IMR-90 (cell line): ENCODE data around the gene KCNMA1. TPM values are rescaled to one million over a fixed set of nuclear protein-coding genes. Genes with fewer than 3 reads are reported as not detected.

Experiments used
- ATAC-seq: fragments of 200-7000 bp; cut with Tn5 transposase; 2 replicates; pipeline ENCODE4 v1.9.1; 2020; ENCODE audit warnings: low read depth, mild to moderate bottlenecking, moderate library complexity
- BruUV-seq: library from RNA; stranded (reverse); fragments of 400-500 nt; replicated peaks from 2 replicates; lab custom pipeline; 2021; lab: Mats Ljungman, UMichigan
- CTCF ChIA-PET: fragments of 300-600 bp; formaldehyde crosslinking; extraction: SDS; loops from one replicate; lab custom pipeline; 2021; ENCODE audit warnings: antibody characterized with exemption; lab: Yijun Ruan, JAX
- POLR2A ChIA-PET: fragments of 300-600 bp; sonication (Branson Sonifier 250); formaldehyde crosslinking; loops from one replicate; lab custom pipeline; 2022; ENCODE audit warnings: antibody characterized with exemption; ENCODE audit not compliant: unreplicated experiment; lab: Charles Lee
- DNase-seq: peaks from one replicate; pipeline ENCODE4 v3.0.0; 2013
- H2AFZ ChIP-seq: replicated peaks from 2 replicates; pipeline ENCODE3; 2013; ENCODE audit warnings: low read length, mild to moderate bottlenecking; ENCODE audit not compliant: poor library complexity
- H2AK5ac ChIP-seq: 2 replicates; pipeline ENCODE4 v1.6.1; 2013; ENCODE audit warnings: low read depth, low read length, inconsistent platforms
- H2AK9ac ChIP-seq: replicated peaks from 2 replicates; pipeline ENCODE3; 2013; ENCODE audit warnings: mild to moderate bottlenecking, low read depth, low read length, moderate library complexity; ENCODE audit not compliant: poor library complexity
- H2BK120ac ChIP-seq: 2 replicates; pipeline ENCODE4 v1.6.1; 2013; ENCODE audit warnings: low read depth, low read length, inconsistent platforms
- H2BK15ac ChIP-seq: 3 replicates; pipeline ENCODE4 v1.6.1; 2013; ENCODE audit warnings: low read depth, low read length, inconsistent platforms
- H2BK20ac ChIP-seq: 2 replicates; pipeline ENCODE4 v1.6.1; 2013; ENCODE audit warnings: low read depth, mild to moderate bottlenecking, inconsistent platforms, low read length, moderate library complexity
- H2BK5ac ChIP-seq: 2 replicates; pipeline ENCODE4 v1.6.1; 2013; ENCODE audit warnings: mild to moderate bottlenecking, low read depth, low read length, inconsistent platforms; ENCODE audit not compliant: poor library complexity, severe bottlenecking
- H3K14ac ChIP-seq: replicated peaks from 2 replicates; pipeline ENCODE4 v1.6.1; 2013; ENCODE audit warnings: low read depth, low read length, inconsistent platforms
- H3K18ac ChIP-seq: 2 replicates; pipeline ENCODE4 v1.6.1; 2013; ENCODE audit warnings: low read depth, low read length, control low read depth
- H3K23ac ChIP-seq: 2 replicates; pipeline ENCODE4 v1.6.1; 2013; ENCODE audit warnings: low read depth, low read length, inconsistent platforms
- H3K27ac ChIP-seq: 2 replicates; pipeline ENCODE4 v1.5.1; 2013; ENCODE audit warnings: mild to moderate bottlenecking, control low read depth, low read length; ENCODE audit not compliant: insufficient read depth
- H3K27me3 ChIP-seq: 2 replicates; pipeline ENCODE4 v1.6.1; 2013; ENCODE audit warnings: low read length; ENCODE audit not compliant: control insufficient read depth, insufficient read depth
- H3K36me3 ChIP-seq: 2 replicates; pipeline ENCODE4 v1.6.1; 2013; ENCODE audit warnings: low read length, mixed read lengths; ENCODE audit not compliant: control insufficient read depth, insufficient read depth
- H3K4ac ChIP-seq: 2 replicates; pipeline ENCODE4 v1.6.1; 2013; ENCODE audit warnings: low read depth, low read length, inconsistent platforms
- H3K4me1 ChIP-seq: 2 replicates; pipeline ENCODE4 v1.6.1; 2013; ENCODE audit warnings: low read length, mixed read lengths; ENCODE audit not compliant: control insufficient read depth, insufficient read depth
- H3K4me2 ChIP-seq: 2 replicates; pipeline ENCODE4 v1.6.1; 2013; ENCODE audit warnings: low read depth, mild to moderate bottlenecking, control low read depth, low read length, moderate library complexity
- H3K4me3 ChIP-seq: 2 replicates; pipeline ENCODE4 v1.5.1; 2013; ENCODE audit warnings: low read depth, mild to moderate bottlenecking, control low read depth, low read length, moderate library complexity; ENCODE audit not compliant: insufficient read depth
- H3K56ac ChIP-seq: 2 replicates; pipeline ENCODE4 v1.6.1; 2013; ENCODE audit warnings: low read length, inconsistent platforms; ENCODE audit not compliant: insufficient read depth; ENCODE audit errors: extremely low read depth
- H3K79me1 ChIP-seq, 2 experiments: 2 replicates each; pipeline ENCODE4 v1.6.1; 2013; ENCODE audit warnings: low read length in 2 of 2, inconsistent platforms in 1 of 2, low read depth in 1 of 2
- H3K9ac ChIP-seq: 2 replicates; pipeline ENCODE4 v1.6.1; 2013; ENCODE audit warnings: low read depth, low read length, control low read depth
- H3K9me1 ChIP-seq: 2 replicates; pipeline ENCODE4 v1.6.1; 2013; ENCODE audit warnings: low read length, inconsistent platforms; ENCODE audit not compliant: insufficient read depth
- H3K9me3 ChIP-seq: 2 replicates; pipeline ENCODE4 v1.6.1; 2013; ENCODE audit warnings: low read length; ENCODE audit not compliant: control insufficient read depth, insufficient read depth
- H4K20me1 ChIP-seq: 2 replicates; pipeline ENCODE4 v1.6.1; 2013; ENCODE audit warnings: low read length, inconsistent platforms; ENCODE audit not compliant: insufficient read depth
- H4K5ac ChIP-seq: 2 replicates; pipeline ENCODE4 v1.6.1; 2013; ENCODE audit warnings: mild to moderate bottlenecking, low read depth, low read length, control low read depth
- H4K8ac ChIP-seq, 2 experiments: 2 replicates each; pipeline ENCODE4 v1.6.1; 2013; ENCODE audit warnings: low read depth in 2 of 2, low read length in 2 of 2, control low read depth in 1 of 2, inconsistent platforms in 1 of 2
- H4K91ac ChIP-seq: 2 replicates; pipeline ENCODE4 v1.6.1; 2013; ENCODE audit warnings: low read depth, low read length, inconsistent platforms; ENCODE audit not compliant: insufficient read depth
- CHD1 ChIP-seq: IDR thresholded peaks from 2 replicates; pipeline ENCODE4 v1.6.1; 2012; ENCODE audit warnings: low read depth, low read length, improper control_type of control experiment
- POLR2A ChIP-seq: IDR thresholded peaks from 2 replicates; pipeline ENCODE4 v1.6.1; 2012; ENCODE audit warnings: mild to moderate bottlenecking, low read depth, low read length
- WGBS, 2 experiments: methylation state at CpG; one replicate each; pipeline versions ENCODE4 v1.1.5 to v1.1.7; 2013; ENCODE audit warnings: missing lambda C conversion rate in 2 of 2; ENCODE audit not compliant: insufficient read length in 1 of 2; ENCODE audit errors: extremely low coverage in 2 of 2; 5-methylcytosine and 5-hydroxymethylcytosine counted together
- dilution Hi-C: fragments of 300-500 bp; cut with HindIII; formaldehyde crosslinking; loops from one replicate; pipeline ENCODE4 v1.14.3; 2018; ENCODE audit warnings: low sequenced_read_pairs; ENCODE audit not compliant: unreplicated experiment
- in situ Hi-C: fragments of 300-500 bp; cut with MboI; formaldehyde crosslinking; loops from 3 replicates; pipeline ENCODE4 v1.14.3; 2019; ENCODE audit warnings: low sequenced_read_pairs, inconsistent platforms, mixed read lengths
- intact Hi-C: fragments of 100-400 bp; cut with micrococcal nuclease; formaldehyde crosslinking; loops from 2 replicates; pipeline ENCODE4 v1.10.0; 2022
- polyA plus RNA-seq, 3 experiments: library from polyadenylated mRNA; depleted of rRNA; stranded (reverse); fragments of >200 nt; gene quantifications; 2 replicates each; pipeline ENCODE4 v1.2.3, GENCODE V29; 2012; ENCODE audit warnings: low replicate concordance in 1 of 3
- total RNA-seq: library from RNA; depleted of rRNA; stranded (reverse); fragments of >200 nt; gene quantifications from 2 replicates; pipeline ENCODE4 v1.2.3, GENCODE V29; 2012

Gene KCNMA1
- total and polyA plus RNA-seq, 2 of the 4 experiments (the other 2 are of a cell fraction) = 25.6 to 29.6 TPM

DNA sequence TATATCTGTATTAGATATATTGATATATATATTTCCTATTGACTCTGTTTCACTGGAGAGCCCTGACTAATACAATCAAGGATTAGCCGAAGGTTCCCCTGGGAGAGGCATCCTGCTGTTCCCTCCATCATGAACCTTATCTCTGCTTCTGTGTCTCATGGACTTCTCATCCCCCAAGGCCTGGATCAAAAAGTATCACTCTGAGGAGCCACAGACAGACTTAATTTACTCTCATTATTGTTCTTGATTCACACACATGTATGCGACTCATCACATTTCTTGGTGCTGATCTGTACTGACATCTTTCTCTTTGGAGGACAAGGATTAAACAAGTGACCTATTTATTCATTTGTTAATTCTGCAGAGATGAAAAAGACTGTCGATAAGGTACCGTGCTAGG lies 550.2 kb downstream of the KCNMA1 start:
- H3K36me3 ChIP-seq = no peaks in the 10 kb centered on the region
- DNase-seq = peak; percentile 66
- intact Hi-C loops = no loop called here

More for the DNA sequence above, 550.2 kb downstream of the KCNMA1 start:
- no peaks in the 10 kb centered on the region for H4K20me1 ChIP-seq
- H3K14ac ChIP-seq = no peak overlapping the region
- peak; percentile 21; the same call in 1 of the 2 replicates for ATAC-seq
- BruUV-seq = no TSS peak
- no peak overlapping the region for H2AK5ac ChIP-seq
- H3K23ac ChIP-seq = no peak overlapping the region
- H3K4me3 ChIP-seq = no peak overlapping the region
- H3K4me2 ChIP-seq = no peak overlapping the region
- CTCF ChIA-PET = no interaction called here
- no peaks in the 10 kb centered on the region for H3K4me1 ChIP-seq
- H4K91ac ChIP-seq = no peak overlapping the region
- H3K18ac ChIP-seq = no peak overlapping the region
- no peak overlapping the region for H4K8ac ChIP-seq
- no peaks in the 10 kb centered on the region for H3K9me3 ChIP-seq
- H3K27ac ChIP-seq = no peak overlapping the region
- no peaks in the 10 kb centered on the region for H3K27me3 ChIP-seq
- H2AK9ac ChIP-seq = no peak overlapping the region
- no peak overlapping the region for H2BK120ac ChIP-seq
- dilution Hi-C loops (no loop called here), in situ Hi-C loops (no loop called here)
- TF ChIP-seq CHD1 = no peak
- no peak for TF ChIP-seq POLR2A
- H2BK5ac ChIP-seq = no peak overlapping the region
- POLR2A ChIA-PET = no interaction called here
- no peak overlapping the region for H3K4ac ChIP-seq
- H3K9ac ChIP-seq = no peak overlapping the region
- no peak overlapping the region for H2BK20ac ChIP-seq
- no peak overlapping the region for H2AFZ ChIP-seq
- H3K56ac ChIP-seq = no peak overlapping the region
- no peak overlapping the region for H4K5ac ChIP-seq
- no peaks in the 10 kb centered on the region for H3K9me1 ChIP-seq
- H2BK15ac ChIP-seq = no peak overlapping the region
- no CpG with 5 or more reads among the region's 4 CpGs for WGBS, 2 experiments
- no peaks in the 10 kb centered on the region for H3K79me1 ChIP-seq
